Progenitor cell of endocrine pancreas (in vitro differentiated cells): ENCODE data around the gene RTN4. TPM values are rescaled to one million over a fixed set of nuclear protein-coding genes. Genes with fewer than 3 reads are reported as not detected.

Source experiments
- DNase-seq: peaks from one replicate; pipeline ENCODE4 v3.0.0; 2021; ENCODE audit warnings: low spot score; ENCODE audit not compliant: unreplicated experiment
- H3K27ac Mint-ChIP-seq: 2 replicates; pipeline ENCODE4 v1.8.0; 2021; ENCODE audit warnings: mild to moderate bottlenecking, moderate library complexity, mixed read lengths
- H3K27me3 Mint-ChIP-seq: 2 replicates; pipeline ENCODE4 v1.8.0; 2021; ENCODE audit warnings: mixed read lengths
- H3K36me3 Mint-ChIP-seq: 2 replicates; pipeline ENCODE4 v1.8.0; 2022; ENCODE audit warnings: mixed read lengths; ENCODE audit not compliant: insufficient read depth
- H3K4me1 Mint-ChIP-seq: 2 replicates; pipeline ENCODE4 v1.8.0; 2021; ENCODE audit warnings: low read depth, mixed read lengths
- H3K4me3 Mint-ChIP-seq: 2 replicates; pipeline ENCODE4 v1.8.0; 2021; ENCODE audit warnings: low read depth, mild to moderate bottlenecking, moderate library complexity, mixed read lengths
- H3K9me3 Mint-ChIP-seq: 2 replicates; pipeline ENCODE4 v1.8.0; 2021; ENCODE audit warnings: low read depth, mixed read lengths
- total RNA-seq: library from RNA; stranded (reverse); gene quantifications from 2 replicates; pipeline ENCODE4 v1.2.1, GENCODE V29; 2021
- TF ChIP-seq, protein P1 (sequence below): fragments of 200-600 bp; sonication (generic); IDR thresholded peaks from one replicate; pipeline ENCODE4 v1.5.0; 2021; ENCODE audit warnings: antibody characterized with exemption, mild to moderate bottlenecking; ENCODE audit not compliant: unreplicated experiment

Gene RTN4
- total RNA-seq, 1 donor from 2014 or later, result 246 TPM

- H3K27me3 Mint-ChIP-seq, result peaks cover 8% of the 10 kb centered on the region
- no peak overlapping the region for H3K4me3 Mint-ChIP-seq
- H3K4me1 Mint-ChIP-seq, result peaks cover 8% of the 10 kb centered on the region
- no peaks in the 10 kb centered on the region for H3K36me3 Mint-ChIP-seq
- no peak for DNase-seq
- TF ChIP-seq, protein P1, sequence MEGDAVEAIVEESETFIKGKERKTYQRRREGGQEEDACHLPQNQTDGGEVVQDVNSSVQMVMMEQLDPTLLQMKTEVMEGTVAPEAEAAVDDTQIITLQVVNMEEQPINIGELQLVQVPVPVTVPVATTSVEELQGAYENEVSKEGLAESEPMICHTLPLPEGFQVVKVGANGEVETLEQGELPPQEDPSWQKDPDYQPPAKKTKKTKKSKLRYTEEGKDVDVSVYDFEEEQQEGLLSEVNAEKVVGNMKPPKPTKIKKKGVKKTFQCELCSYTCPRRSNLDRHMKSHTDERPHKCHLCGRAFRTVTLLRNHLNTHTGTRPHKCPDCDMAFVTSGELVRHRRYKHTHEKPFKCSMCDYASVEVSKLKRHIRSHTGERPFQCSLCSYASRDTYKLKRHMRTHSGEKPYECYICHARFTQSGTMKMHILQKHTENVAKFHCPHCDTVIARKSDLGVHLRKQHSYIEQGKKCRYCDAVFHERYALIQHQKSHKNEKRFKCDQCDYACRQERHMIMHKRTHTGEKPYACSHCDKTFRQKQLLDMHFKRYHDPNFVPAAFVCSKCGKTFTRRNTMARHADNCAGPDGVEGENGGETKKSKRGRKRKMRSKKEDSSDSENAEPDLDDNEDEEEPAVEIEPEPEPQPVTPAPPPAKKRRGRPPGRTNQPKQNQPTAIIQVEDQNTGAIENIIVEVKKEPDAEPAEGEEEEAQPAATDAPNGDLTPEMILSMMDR, result no peak
- no peak overlapping the region for H3K27ac Mint-ChIP-seq
- no peaks in the 10 kb centered on the region for H3K9me3 Mint-ChIP-seq
These were observed 107.9 kb downstream of the RTN4 start for GRCh38 chr2:54942373-54942772.

GRCh38 chr2:54941248-54941984 lies 108.8 kb downstream of the RTN4 start:
- Mint-ChIP-seq H3K36me3 (no peaks in the 10 kb centered on the region), H3K27me3 (peaks cover 3% of the 10 kb centered on the region), H3K4me3 (no peak overlapping the region), H3K9me3 (no peaks in the 10 kb centered on the region), H3K4me1 (peaks cover 8% of the 10 kb centered on the region), H3K27ac (peak overlapping the region; percentile 40)
- DNase-seq, result no peak
- TF ChIP-seq, protein P1, result no peak

DNA sequence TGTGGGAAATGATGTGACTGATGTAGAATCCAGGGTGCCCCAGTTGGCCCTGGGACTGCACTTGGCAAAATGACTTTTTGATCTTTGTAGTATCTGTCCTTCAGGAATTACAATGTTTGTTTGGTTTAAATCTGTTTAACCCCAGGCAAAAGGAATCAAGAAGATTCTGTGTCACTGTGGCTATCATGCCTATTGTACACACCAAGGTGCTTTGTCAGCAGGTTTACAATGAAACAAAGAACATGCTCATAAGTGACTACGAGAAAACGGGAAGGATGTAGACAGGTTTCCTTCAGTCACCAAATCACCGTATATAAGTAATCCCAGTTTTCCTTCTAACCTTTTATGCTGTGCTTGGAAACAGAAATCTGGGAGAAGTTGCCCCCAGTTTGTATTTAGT lies 109.5 kb downstream of the RTN4 start:
- no peak for DNase-seq
- Mint-ChIP-seq H3K9me3 (no peaks in the 10 kb centered on the region), H3K36me3 (no peaks in the 10 kb centered on the region), H3K27ac (no peak overlapping the region), H3K27me3 (no peaks in the 10 kb centered on the region), H3K4me3 (no peak overlapping the region), H3K4me1 (peaks cover 8% of the 10 kb centered on the region)
- TF ChIP-seq, protein P1, result no peak

DNA sequence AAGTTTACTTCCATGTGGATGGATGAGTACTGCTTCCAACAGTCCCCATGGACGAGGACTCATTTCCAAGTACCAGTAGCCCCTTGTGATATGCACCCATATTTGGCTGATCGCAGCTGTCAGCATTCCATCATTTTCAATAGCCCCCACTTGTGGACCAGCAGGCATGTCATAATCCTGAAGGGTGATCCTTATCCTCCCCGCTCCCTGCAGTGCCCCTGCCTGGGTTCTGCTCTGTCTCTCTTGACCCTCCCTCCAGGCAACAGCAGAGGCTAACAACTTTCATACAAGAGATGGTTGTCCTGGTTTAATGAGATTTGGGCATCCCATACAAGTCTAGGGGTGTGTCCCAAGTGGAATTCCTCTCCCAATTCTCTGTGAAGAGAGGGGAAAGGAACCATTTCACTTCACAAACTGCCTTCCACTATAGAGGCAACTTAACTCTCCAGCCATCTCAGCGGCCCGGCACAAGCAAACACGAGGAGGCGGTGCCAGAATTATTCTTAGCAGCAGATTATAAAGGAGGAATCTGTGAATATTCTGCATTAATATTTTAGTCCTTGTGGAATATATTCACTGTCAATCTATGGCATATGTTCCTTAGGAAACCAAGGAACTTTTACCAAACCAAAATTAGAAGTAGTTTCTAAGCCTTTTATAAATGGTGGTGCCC lies 110.7 kb downstream of the RTN4 start:
- DNase-seq, result no peak
- Mint-ChIP-seq H3K9me3 (no peaks in the 10 kb centered on the region), H3K27ac (no peak overlapping the region), H3K4me3 (no peak overlapping the region), H3K27me3 (no peaks in the 10 kb centered on the region), H3K4me1 (peaks cover 8% of the 10 kb centered on the region), H3K36me3 (no peaks in the 10 kb centered on the region)
- TF ChIP-seq, protein P1, result no peak

DNA sequence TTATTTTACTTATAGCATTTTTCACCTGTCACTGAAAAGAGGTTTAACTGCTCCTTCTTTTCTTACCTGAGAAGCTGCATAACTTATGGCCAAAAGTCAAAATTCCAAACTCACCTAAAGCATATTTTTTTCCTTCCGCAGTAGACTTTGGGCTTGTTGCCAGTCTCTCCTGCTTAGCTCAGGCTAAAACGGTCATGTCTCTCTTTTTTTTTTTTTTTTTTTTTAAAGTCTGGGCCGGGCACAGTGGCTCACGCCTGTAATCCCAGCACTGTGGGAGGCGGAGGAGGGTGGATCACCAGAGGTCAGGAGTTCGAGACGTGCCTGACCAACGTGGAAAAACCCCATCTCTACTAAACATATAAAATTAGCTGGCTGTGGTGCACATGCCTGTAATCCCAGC lies 113.5 kb downstream of the RTN4 start:
- H3K27me3 Mint-ChIP-seq, result no peaks in the 10 kb centered on the region
- no peaks in the 10 kb centered on the region for H3K36me3 Mint-ChIP-seq
- H3K27ac Mint-ChIP-seq, result no peak overlapping the region
- H3K4me3 Mint-ChIP-seq, result no peak overlapping the region
- H3K9me3 Mint-ChIP-seq, result no peaks in the 10 kb centered on the region
- peaks cover 8% of the 10 kb centered on the region for H3K4me1 Mint-ChIP-seq
- TF ChIP-seq, protein P1, result no peak
- no peak for DNase-seq
